CMK (cell line): Measurements from ENCODE around the gene POU5F1.
"Not testable (repeated sequence)": the region's sequence is repeated elsewhere in the genome, so short reads cannot be mapped to it uniquely, and the experiment has no call there.

Source experiments
- DNase-seq: peaks from one replicate; pipeline ENCODE4 v3.0.0-alpha.2; 2010; ENCODE audit warnings: low read depth

Gene POU5F1

GRCh38 chr6:31190488-31190887 lies 20.0 kb upstream of the POU5F1 start:
- DNase-seq, result no peak

GRCh38 chr6:31189223-31189622 lies 18.7 kb upstream of the POU5F1 start:
- not testable (repeated sequence) for DNase-seq

GRCh38 chr6:31187780-31188194 lies 17.3 kb upstream of the POU5F1 start:
- DNase-seq, result no peak

- no peak for DNase-seq
These were observed 15.7 kb upstream of the POU5F1 start for GRCh38 chr6:31186052-31186734.

- DNase-seq, result not testable (repeated sequence)
These were observed 15.2 kb upstream of the POU5F1 start for GRCh38 chr6:31185695-31186051.

- not testable (repeated sequence) for DNase-seq
These were observed 13.4 kb upstream of the POU5F1 start for GRCh38 chr6:31183859-31184258.

GRCh38 chr6:31183287-31183686 lies 12.8 kb upstream of the POU5F1 start:
- DNase-seq, result not testable (repeated sequence)

- DNase-seq, result no peak
These were observed 10.0 kb upstream of the POU5F1 start for GRCh38 chr6:31180500-31180899.

GRCh38 chr6:31179896-31180295 lies 9.4 kb upstream of the POU5F1 start:
- no peak for DNase-seq

- no peak for DNase-seq
These were observed 8.5 kb upstream of the POU5F1 start for GRCh38 chr6:31179042-31179386.

- DNase-seq, result no peak
These were observed 7.9 kb upstream of the POU5F1 start for GRCh38 chr6:31178143-31179041.

- no peak for DNase-seq
These were observed 5.5 kb upstream of the POU5F1 start for GRCh38 chr6:31175971-31176370.

GRCh38 chr6:31174378-31174777 lies 3.9 kb upstream of the POU5F1 start:
- DNase-seq, result no peak

GRCh38 chr6:31173406-31173805 lies 2.9 kb upstream of the POU5F1 start:
- DNase-seq, result no peak

- no peak for DNase-seq
These were observed 2.5 kb upstream of the POU5F1 start for GRCh38 chr6:31172973-31173384.

GRCh38 chr6:31171931-31172905 lies 1.7 kb upstream of the POU5F1 start:
- DNase-seq, result no peak

GRCh38 chr6:31170987-31171671 lies 647 bp upstream of the POU5F1 start:
- DNase-seq, result no peak

GRCh38 chr6:31169858-31170599 lies 453 bp downstream of the POU5F1 start:
- DNase-seq, result not testable (repeated sequence)

- DNase-seq, result no peak
These were observed 1.2 kb downstream of the POU5F1 start for GRCh38 chr6:31169123-31169857.

GRCh38 chr6:31168606-31169005 lies 1.9 kb downstream of the POU5F1 start:
- no peak for DNase-seq
